Adipocyte (in vitro differentiated cells): Measurements from ENCODE around the gene BRCA2.
A peak's percentile ranks its signal among the peaks of the same experiment; 100 is the strongest.
"Not testable (repeated sequence)": the region's sequence is repeated elsewhere in the genome, so short reads cannot be mapped to it uniquely, and the experiment has no call there.

Experiments
- DNase-seq: peaks from one replicate; pipeline ENCODE4 v3.0.0-alpha.2; 2015; ENCODE audit warnings: low read depth
- H3K27me3 ChIP-seq: replicated peaks from 2 replicates; pipeline ENCODE4 v1.7.0; 2013; ENCODE audit warnings: mild to moderate bottlenecking, low read length, moderate library complexity; ENCODE audit not compliant: control insufficient read depth, insufficient read depth
- H3K36me3 ChIP-seq: 2 replicates; pipeline ENCODE4 v1.7.0; 2013; ENCODE audit warnings: low read length, mild to moderate bottlenecking, moderate library complexity; ENCODE audit not compliant: control insufficient read depth, insufficient read depth, severe bottlenecking
- H3K4me1 ChIP-seq: 2 replicates; pipeline ENCODE4 v1.7.0; 2013; ENCODE audit warnings: mild to moderate bottlenecking, low read length, moderate library complexity; ENCODE audit not compliant: control insufficient read depth, insufficient read depth
- H3K4me3 ChIP-seq: 2 replicates; pipeline ENCODE4 v1.7.0; 2013; ENCODE audit warnings: mild to moderate bottlenecking, low read length, moderate library complexity
- H3K9ac ChIP-seq: 2 replicates; pipeline ENCODE4 v1.7.0; 2013; ENCODE audit warnings: mild to moderate bottlenecking, low read length, moderate library complexity
- H3K9me3 ChIP-seq: 2 replicates; pipeline ENCODE4 v1.7.0; 2013; ENCODE audit warnings: mild to moderate bottlenecking, low read length, moderate library complexity; ENCODE audit not compliant: control insufficient read depth

BRCA2 gene

DNA sequence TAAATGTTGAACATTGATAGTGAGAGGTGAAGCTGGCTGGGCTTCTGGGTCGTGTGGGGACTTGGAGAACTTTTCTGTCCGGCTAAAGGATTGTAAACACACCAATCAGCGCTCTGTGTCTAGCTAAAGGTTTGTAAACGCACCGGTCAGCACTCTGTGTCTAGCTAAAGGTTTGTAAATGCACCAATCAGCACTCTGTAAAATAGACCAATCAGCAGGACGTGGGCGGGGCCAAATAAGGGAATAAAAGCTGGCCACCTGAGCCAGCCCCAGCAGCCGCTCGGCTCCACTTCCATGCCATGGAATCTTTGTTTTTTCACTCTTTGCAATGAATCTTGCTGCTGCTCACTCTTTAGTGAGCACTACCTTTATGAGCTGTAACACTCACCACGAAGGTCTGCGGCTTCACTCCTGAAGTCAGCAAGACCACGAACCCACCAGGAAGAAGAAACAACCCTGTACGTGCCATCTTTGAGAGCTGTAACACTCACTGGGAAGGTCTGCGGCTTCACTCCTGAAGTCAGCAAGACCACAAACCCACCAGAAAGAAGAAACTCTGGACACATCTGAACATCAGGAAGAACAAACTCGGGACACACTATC is 35.6 kb downstream of the BRCA2 start:
- H3K36me3 ChIP-seq, H3K4me3 ChIP-seq, H3K9me3 ChIP-seq, DNase-seq, H3K27me3 ChIP-seq, H3K4me1 ChIP-seq, H3K9ac ChIP-seq: not testable (repeated sequence)

DNA sequence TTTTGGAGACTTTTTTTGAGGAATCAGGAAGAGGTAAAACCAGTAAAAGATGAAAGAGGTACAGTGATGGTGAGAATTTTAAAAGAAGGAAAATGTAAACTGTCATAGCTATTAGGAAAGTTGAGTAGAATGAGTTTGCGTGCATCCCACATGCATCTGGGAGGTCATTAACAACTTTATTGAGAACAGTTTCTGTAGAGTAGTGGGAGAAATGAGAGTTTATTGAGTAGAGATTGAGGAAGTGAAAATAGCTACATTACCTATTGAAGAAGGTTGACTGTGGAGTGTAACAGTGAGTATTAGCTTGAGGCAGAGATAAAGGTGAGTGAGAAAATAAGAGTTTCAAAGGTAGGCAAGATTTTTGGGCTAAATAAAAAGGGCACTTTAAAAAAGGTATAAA is 38.7 kb downstream of the BRCA2 start:
- H3K9me3 ChIP-seq = no peaks in the 10 kb centered on the region
- no peak overlapping the region for H3K4me3 ChIP-seq
- no peaks in the 10 kb centered on the region for H3K36me3 ChIP-seq
- no peak for DNase-seq
- no peak overlapping the region for H3K9ac ChIP-seq
- H3K4me1 ChIP-seq = no peaks in the 10 kb centered on the region
- no peaks in the 10 kb centered on the region for H3K27me3 ChIP-seq

DNA sequence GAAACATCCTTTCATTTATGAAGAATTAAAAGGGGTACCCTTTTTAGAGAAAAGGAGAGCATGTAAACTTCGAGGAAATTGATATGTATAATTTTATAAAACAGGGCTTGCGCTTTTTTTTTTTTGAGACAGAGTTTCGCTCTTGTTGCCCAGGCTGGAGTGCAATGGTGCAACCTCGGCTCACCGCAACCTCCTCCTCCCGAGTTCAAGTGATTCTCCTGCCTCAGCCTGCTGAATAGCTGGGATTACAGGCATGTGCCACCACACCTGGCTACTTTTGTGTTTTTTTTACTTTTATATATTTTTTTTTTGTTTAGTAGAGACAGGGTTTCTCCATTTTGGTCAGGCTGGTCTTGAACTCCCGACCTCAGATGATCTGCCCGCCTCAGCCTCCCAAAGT is 40.6 kb downstream of the BRCA2 start:
- H3K4me3 ChIP-seq, H3K9ac ChIP-seq, H3K4me1 ChIP-seq, DNase-seq, H3K9me3 ChIP-seq, H3K27me3 ChIP-seq, H3K36me3 ChIP-seq: not testable (repeated sequence)

DNA sequence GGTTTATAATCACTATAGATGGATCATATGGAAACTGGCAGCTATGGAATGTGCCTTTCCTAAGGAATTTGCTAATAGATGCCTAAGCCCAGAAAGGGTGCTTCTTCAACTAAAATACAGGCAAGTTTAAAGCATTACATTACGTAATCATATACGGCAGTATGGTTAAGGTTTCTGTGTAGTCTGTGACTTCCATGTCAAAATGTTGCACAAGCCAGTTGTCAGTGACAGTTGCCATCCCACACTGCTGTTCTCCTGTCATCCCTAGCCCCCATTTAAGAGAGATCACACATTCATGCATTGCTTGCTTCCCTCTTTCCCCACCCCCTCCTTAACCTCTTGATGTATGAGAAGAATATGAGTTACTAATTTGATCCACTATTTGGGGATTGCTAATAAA is 47.3 kb downstream of the BRCA2 start:
- DNase-seq = no peak
- Histone ChIP-seq H3K9me3 (no peaks in the 10 kb centered on the region), H3K4me3 (no peak overlapping the region), H3K9ac (no peak overlapping the region), H3K36me3 (no peaks in the 10 kb centered on the region), H3K27me3 (no peaks in the 10 kb centered on the region), H3K4me1 (no peaks in the 10 kb centered on the region)

DNA sequence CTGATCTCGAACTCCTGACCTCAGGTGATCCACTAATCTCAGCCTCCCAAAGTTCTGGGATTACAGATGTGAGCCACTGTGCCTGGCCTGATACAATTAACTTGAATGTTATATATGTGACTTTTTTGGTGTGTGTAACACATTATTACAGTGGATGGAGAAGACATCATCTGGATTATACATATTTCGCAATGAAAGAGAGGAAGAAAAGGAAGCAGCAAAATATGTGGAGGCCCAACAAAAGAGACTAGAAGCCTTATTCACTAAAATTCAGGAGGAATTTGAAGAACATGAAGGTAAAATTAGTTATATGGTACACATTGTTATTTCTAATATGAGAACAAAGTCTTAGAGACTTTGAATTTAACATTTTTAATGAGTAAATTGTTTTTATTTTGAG is 55.5 kb downstream of the BRCA2 start:
- peak; percentile 9 for DNase-seq
- no peaks in the 10 kb centered on the region for H3K4me1 ChIP-seq
- no peaks in the 10 kb centered on the region for H3K27me3 ChIP-seq
- H3K9ac ChIP-seq = no peak overlapping the region
- H3K4me3 ChIP-seq = no peak overlapping the region
- H3K9me3 ChIP-seq = no peaks in the 10 kb centered on the region
- no peaks in the 10 kb centered on the region for H3K36me3 ChIP-seq

DNA sequence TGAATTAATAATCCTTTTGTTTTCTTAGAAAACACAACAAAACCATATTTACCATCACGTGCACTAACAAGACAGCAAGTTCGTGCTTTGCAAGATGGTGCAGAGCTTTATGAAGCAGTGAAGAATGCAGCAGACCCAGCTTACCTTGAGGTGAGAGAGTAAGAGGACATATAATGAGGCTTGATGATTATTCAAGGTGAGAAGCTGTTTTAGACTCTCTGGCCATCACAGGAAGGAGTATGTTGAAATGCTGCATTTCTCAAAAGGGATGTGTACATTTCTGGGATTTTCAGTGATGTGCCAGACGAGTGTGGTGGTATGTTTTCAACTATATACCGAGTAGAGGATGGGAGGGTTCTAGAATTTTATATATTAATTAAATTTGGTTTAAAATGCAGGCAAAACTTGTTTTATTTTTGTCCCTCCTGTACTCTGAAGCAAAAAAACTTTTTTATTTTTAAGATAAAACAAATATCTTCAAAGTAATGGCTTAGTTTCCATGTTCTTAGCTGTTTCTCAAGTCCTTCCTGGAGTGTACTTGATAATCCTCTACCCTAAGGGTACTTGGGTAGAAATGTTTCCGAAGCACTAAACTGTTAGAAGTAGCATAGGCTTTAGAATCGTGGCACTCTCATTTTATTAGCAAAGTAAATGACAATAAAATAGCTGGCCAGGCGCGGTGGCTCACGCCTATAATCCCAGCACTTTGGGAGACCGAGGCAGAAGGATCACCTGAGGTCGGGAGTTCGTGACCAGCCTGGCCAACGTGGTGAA is 61.5 kb downstream of the BRCA2 start:
- H3K9ac ChIP-seq = no peak overlapping the region
- no peak for DNase-seq
- no peaks in the 10 kb centered on the region for H3K4me1 ChIP-seq
- H3K4me3 ChIP-seq = no peak overlapping the region
- no peaks in the 10 kb centered on the region for H3K27me3 ChIP-seq
- no peaks in the 10 kb centered on the region for H3K36me3 ChIP-seq
- H3K9me3 ChIP-seq = no peaks in the 10 kb centered on the region

DNA sequence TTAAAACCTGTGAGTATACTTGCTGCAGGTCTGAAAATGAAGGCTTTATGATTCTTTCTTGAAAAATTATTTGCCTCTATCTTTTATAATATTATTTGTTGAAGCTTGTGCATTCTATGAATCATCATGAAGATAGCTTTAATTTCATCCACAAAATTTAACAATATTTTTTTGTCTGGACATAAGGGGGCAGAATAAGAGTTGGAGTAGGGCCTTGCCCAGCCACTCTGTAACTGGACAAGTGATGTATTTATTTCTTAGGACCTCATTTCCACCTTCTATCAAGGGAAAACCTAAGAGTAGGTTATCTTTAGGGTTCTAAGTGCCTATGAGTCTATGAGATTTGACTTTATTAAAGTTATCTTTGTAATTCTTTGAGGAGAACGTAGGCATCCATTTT is 62.7 kb downstream of the BRCA2 start:
- Histone ChIP-seq H3K9ac (no peak overlapping the region), H3K4me1 (no peaks in the 10 kb centered on the region), H3K9me3 (no peaks in the 10 kb centered on the region), H3K4me3 (no peak overlapping the region), H3K36me3 (no peaks in the 10 kb centered on the region), H3K27me3 (no peaks in the 10 kb centered on the region)
- no peak for DNase-seq

DNA sequence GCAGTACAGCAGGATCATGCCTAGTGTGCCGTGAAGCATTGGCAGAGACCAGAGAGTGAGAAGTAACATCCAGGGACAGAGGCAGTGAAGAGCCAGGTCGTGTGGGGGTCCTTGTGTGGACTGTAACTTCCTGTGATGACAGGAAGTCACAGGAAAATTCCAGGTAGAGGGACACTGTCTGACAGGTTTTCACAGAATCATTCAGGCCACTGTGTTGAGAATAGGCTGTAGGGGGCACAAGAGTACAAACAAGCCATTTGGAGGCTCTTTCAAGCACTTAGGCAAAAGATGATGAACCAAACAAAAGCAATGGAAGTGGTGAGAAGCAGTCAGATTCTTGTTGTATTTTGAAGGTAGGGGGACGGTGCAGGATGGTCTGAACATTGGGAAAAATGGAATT is 66.2 kb downstream of the BRCA2 start:
- no peak overlapping the region for H3K4me3 ChIP-seq
- no peaks in the 10 kb centered on the region for H3K4me1 ChIP-seq
- H3K36me3 ChIP-seq = peaks cover 4% of the 10 kb centered on the region
- no peak overlapping the region for H3K9ac ChIP-seq
- H3K9me3 ChIP-seq = no peaks in the 10 kb centered on the region
- no peaks in the 10 kb centered on the region for H3K27me3 ChIP-seq
- DNase-seq = peak; percentile 40

DNA sequence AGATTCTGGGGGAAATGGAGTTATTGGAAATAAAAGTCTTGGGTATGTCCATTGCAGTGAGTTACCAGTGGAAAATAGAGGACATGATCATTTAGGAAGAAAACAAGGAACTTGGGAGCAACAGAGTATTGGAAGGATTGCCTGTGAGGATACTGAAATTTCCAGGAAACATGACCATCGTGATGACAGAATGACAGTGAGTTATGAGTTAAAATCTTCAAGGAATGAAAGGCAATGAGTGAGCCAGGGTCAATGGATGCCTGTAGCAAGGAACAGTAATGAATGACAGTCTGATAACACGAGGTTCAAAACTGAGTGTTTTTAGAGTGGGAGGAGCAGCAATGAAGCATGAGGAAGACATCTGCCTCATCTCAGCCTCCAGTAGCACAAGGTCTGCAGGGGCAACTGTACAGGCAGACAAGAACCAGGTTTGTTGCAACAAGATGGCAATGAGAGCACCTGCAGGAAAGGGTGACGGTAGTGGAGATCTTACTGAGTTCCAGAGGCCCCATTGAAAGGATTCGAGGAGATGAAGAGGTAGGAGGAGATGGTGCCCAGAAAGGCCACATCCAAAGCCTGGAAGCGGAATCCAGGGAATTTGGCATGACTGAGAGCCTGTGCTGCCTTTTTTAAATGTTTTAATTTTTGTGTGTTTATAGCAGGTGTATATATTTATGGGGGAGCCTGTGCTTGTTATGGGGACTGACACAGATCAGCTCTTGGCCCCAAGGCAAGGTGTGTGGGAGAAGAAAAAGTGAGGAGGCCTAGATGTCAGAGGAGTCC is 68.7 kb downstream of the BRCA2 start:
- H3K9ac ChIP-seq = no peak overlapping the region
- no peaks in the 10 kb centered on the region for H3K9me3 ChIP-seq
- no peak overlapping the region for H3K4me3 ChIP-seq
- H3K27me3 ChIP-seq = no peaks in the 10 kb centered on the region
- no peak for DNase-seq
- peaks cover 4% of the 10 kb centered on the region for H3K36me3 ChIP-seq
- H3K4me1 ChIP-seq = no peaks in the 10 kb centered on the region

DNA sequence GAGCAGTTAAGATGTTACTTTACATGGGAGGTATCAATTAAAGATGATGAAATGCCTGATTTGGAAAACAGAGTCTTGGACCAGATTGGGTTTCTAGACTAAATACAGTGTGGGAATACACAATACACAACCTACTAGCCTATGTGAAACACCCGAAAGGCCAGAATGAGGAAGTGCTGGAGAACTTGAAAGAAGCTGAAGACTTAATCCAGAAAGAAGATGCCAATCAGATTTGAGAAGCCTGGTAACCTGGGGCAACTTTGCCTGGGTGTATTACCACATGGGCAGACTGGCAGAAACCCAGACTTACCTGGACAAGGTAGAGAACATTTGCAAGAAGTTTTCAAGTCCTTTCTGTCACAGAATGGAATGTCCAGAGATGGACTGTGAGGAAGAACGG is 69.4 kb downstream of the BRCA2 start:
- Histone ChIP-seq H3K4me1 (no peaks in the 10 kb centered on the region), H3K36me3 (peaks cover 4% of the 10 kb centered on the region), H3K4me3 (no peak overlapping the region), H3K9ac (no peak overlapping the region), H3K9me3 (no peaks in the 10 kb centered on the region), H3K27me3 (no peaks in the 10 kb centered on the region)
- no peak for DNase-seq

DNA sequence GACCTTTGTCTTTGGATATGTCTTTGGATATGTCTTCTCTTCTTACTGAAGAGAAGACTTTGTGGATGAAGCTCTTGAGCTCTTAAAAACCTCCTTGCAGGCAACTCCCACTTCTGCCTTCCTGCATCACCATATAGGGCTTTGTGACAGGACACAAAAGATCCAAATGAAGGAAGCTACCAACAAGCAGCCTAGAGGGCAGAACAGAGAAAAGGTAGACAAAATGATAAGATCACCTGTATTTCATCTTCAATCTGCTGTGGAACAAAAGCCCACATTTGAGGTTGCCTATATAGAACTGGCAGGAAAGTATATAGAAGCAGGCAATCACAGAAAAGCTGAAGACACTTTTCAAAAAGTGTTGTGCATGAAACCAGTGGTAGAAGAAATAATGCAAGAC is 70.1 kb downstream of the BRCA2 start:
- Histone ChIP-seq H3K9me3 (no peaks in the 10 kb centered on the region), H3K9ac (no peak overlapping the region), H3K4me3 (no peak overlapping the region), H3K27me3 (no peaks in the 10 kb centered on the region), H3K36me3 (peaks cover 4% of the 10 kb centered on the region), H3K4me1 (no peaks in the 10 kb centered on the region)
- no peak for DNase-seq
